Upper lobe of left lung (tissue), 4 donors: ENCODE measurements around the gene APMAP.

Experiments
- EP300 ChIP-seq, 4 donors: sonication (generic); formaldehyde crosslinking; IDR thresholded peaks; one replicate each; pipeline ENCODE4 v1.5.1; 2017; ENCODE audit warnings: antibody characterized with exemption in 4 of 4, control low read depth in 2 of 4
- POLR2A ChIP-seq, 4 donors: fragments of 450-650 bp; IDR thresholded peaks; one replicate each; pipeline ENCODE4 v1.5.1; 2016 to 2017; ENCODE audit warnings: antibody characterized with exemption in 4 of 4, mild to moderate bottlenecking in 2 of 4
- POLR2AphosphoS5 ChIP-seq, 2 donors: sonication (generic); formaldehyde crosslinking; IDR thresholded peaks; one replicate each; pipeline ENCODE4 v1.5.1; 2017; ENCODE audit warnings: antibody characterized with exemption in 2 of 2
- TF ChIP-seq, protein P1 (sequence below), 6 experiments: fragments of 450-650 bp in 4 of 6; fragments of 200-600 bp in 2 of 6; sonication (generic) in 2 of 6; IDR thresholded peaks; one replicate each; pipeline ENCODE4 v1.5.1; 2016 to 2019; ENCODE audit warnings: antibody characterized with exemption in 6 of 6

DNA sequence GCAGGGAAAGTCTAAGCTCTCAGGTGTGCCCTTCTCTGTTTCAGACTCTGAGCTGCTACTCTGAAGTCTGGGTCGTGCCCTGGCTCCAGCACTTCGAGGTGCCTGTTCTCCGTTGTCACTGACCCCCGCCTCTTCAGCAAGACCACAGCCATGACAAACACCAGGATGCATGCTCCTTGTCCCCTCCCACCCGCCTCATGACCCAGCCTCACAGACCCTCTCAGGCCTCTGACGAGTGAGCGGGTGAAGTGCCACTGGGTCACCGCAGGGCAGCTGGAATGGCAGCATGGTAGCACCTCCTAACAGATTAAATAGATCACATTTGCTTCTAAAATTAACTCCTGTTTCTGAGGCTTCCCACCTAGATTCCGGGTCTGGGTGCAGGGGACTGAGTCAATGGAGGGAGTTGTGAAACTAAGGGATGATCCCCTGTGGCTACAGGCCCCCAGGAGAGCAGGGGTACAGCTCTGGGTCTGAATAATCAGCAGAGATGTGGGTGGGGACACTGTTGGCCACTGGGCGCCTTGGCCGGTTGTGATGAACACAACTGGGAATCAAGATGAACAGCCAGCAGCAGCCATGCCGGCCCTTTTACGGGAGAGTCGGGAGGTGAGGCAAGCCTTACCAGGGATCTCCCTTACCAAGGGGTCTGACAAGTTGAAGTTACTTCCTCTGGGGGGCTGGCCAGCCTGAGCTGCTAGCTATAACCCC, 32.8 kb downstream of the APMAP start:
- TF ChIP-seq, protein P1, sequence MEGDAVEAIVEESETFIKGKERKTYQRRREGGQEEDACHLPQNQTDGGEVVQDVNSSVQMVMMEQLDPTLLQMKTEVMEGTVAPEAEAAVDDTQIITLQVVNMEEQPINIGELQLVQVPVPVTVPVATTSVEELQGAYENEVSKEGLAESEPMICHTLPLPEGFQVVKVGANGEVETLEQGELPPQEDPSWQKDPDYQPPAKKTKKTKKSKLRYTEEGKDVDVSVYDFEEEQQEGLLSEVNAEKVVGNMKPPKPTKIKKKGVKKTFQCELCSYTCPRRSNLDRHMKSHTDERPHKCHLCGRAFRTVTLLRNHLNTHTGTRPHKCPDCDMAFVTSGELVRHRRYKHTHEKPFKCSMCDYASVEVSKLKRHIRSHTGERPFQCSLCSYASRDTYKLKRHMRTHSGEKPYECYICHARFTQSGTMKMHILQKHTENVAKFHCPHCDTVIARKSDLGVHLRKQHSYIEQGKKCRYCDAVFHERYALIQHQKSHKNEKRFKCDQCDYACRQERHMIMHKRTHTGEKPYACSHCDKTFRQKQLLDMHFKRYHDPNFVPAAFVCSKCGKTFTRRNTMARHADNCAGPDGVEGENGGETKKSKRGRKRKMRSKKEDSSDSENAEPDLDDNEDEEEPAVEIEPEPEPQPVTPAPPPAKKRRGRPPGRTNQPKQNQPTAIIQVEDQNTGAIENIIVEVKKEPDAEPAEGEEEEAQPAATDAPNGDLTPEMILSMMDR (IDR thresholded peaks at IDR 0.05) = no peak
- no peak for TF ChIP-seq POLR2A (IDR thresholded peaks at IDR 0.05)
- no peak for TF ChIP-seq POLR2AphosphoS5 (IDR thresholded peaks at IDR 0.05)
- TF ChIP-seq EP300 (IDR thresholded peaks at IDR 0.05) = no peak
